Keratinocyte (primary cell): Measurements from ENCODE around the gene LPXN. TPM values are rescaled to one million over a fixed set of nuclear protein-coding genes. Genes with fewer than 3 reads are reported as not detected.

Experiments
- DNase-seq: peaks from one replicate; pipeline ENCODE4 v3.0.0-alpha.2; 2011; ENCODE audit warnings: low read depth, missing footprints, low spot score
- FAIRE-seq: peaks from 2 replicates; lab custom pipeline; 2011; peaks lifted over from hg19 to GRCh38; lab: Jason Lieb, UNC
- H2AFZ ChIP-seq: 2 replicates; pipeline ENCODE4 v1.6.0; 2012; ENCODE audit warnings: low read length, control low read depth, inconsistent platforms; ENCODE audit not compliant: control insufficient read depth
- H3K27ac ChIP-seq: 2 replicates; pipeline ENCODE4 v1.5.1; 2011; ENCODE audit warnings: low read length; ENCODE audit not compliant: control insufficient read depth, insufficient read depth
- H3K27me3 ChIP-seq: 3 replicates; pipeline ENCODE4 v1.6.0; 2011; ENCODE audit warnings: low read length; ENCODE audit not compliant: control insufficient read depth, insufficient read depth; ENCODE audit errors: extremely low read depth
- H3K36me3 ChIP-seq, 2 experiments: 2 replicates in 1 of 2; 3 replicates in 1 of 2; pipeline ENCODE4 v1.5.1; 2011; ENCODE audit warnings: low read length in 2 of 2, mild to moderate bottlenecking in 1 of 2; ENCODE audit not compliant: control insufficient read depth in 2 of 2, insufficient read depth in 2 of 2; ENCODE audit errors: extremely low read depth in 1 of 2
- H3K4me1 ChIP-seq: 3 replicates; pipeline ENCODE4 v1.5.1; 2011; ENCODE audit warnings: low read length; ENCODE audit not compliant: control insufficient read depth, insufficient read depth; ENCODE audit errors: extremely low read depth
- H3K4me2 ChIP-seq: 3 replicates; pipeline ENCODE4 v1.6.0; 2011; ENCODE audit warnings: low read depth, low read length; ENCODE audit not compliant: control insufficient read depth, insufficient read depth; ENCODE audit errors: extremely low read depth
- H3K4me3 ChIP-seq, 3 experiments: fragments of 200-600 bp in 1 of 3; sonication (generic) in 1 of 3; 2 replicates in 2 of 3; 3 replicates in 1 of 3; pipeline ENCODE4 v1.5.1; 2011 to 2016; ENCODE audit warnings: low read length in 3 of 3, mild to moderate bottlenecking in 3 of 3, control low read depth in 2 of 3, inconsistent platforms in 1 of 3, low read depth in 1 of 3, mixed read lengths in 1 of 3, mixed run types in 1 of 3, moderate library complexity in 1 of 3; ENCODE audit not compliant: control insufficient read depth in 2 of 3, insufficient read depth in 2 of 3; ENCODE audit errors: extremely low read depth in 1 of 3
- H3K79me2 ChIP-seq: 2 replicates; pipeline ENCODE4 v1.6.0; 2012; ENCODE audit warnings: low read length; ENCODE audit not compliant: control insufficient read depth, insufficient read depth
- H3K9ac ChIP-seq: 3 replicates; pipeline ENCODE4 v1.6.0; 2011; ENCODE audit warnings: low read length; ENCODE audit not compliant: control insufficient read depth, insufficient read depth; ENCODE audit errors: extremely low read depth
- H3K9me1 ChIP-seq: 3 replicates; pipeline ENCODE4 v1.6.0; 2011; ENCODE audit warnings: low read length; ENCODE audit not compliant: control insufficient read depth, insufficient read depth; ENCODE audit errors: extremely low read depth
- H3K9me3 ChIP-seq: 2 replicates; pipeline ENCODE4 v1.5.1; 2012; ENCODE audit warnings: low read depth, low read length; ENCODE audit not compliant: control insufficient read depth
- H4K20me1 ChIP-seq: 3 replicates; pipeline ENCODE4 v1.6.0; 2011; ENCODE audit warnings: low read length; ENCODE audit not compliant: control insufficient read depth, insufficient read depth; ENCODE audit errors: extremely low read depth
- EZH2 ChIP-seq: IDR thresholded peaks from one replicate; pipeline ENCODE4 v1.6.1; 2012; ENCODE audit warnings: inconsistent platforms, mild to moderate bottlenecking, low read length, moderate library complexity
- dilution Hi-C: fragments of 300-500 bp; cut with MboI; formaldehyde crosslinking; loops from one replicate; pipeline ENCODE4 v1.7.0; 2020; ENCODE audit warnings: low sequenced_read_pairs; ENCODE audit not compliant: extremely low pct_ligation_motif_present
- polyA plus RNA-seq, 5 experiments: library from polyadenylated mRNA; depleted of rRNA in 3 of 5; stranded (reverse) in 3 of 5; stranded (forward) in 1 of 5; unstranded in 1 of 5; fragments of >200 nt; gene quantifications; 1 replicate in 1 of 5; 2 replicates in 3 of 5; 3 replicates in 1 of 5; pipeline versions ENCODE4 v1.2.1 to v1.2.3, GENCODE V29; 2011 to 2012; ENCODE audit warnings: missing spikeins in 2 of 5, low read depth in 1 of 5, low replicate concordance in 1 of 5
- TF ChIP-seq, protein P1 (sequence below), 3 experiments: IDR thresholded peaks in 1 of 3; conservative IDR thresholded peaks in 1 of 3; optimal IDR thresholded peaks in 1 of 3; 2 replicates in 2 of 3; 3 replicates in 1 of 3; pipeline versions ENCODE3 to v1.5.1; 2011; ENCODE audit warnings: low read length in 3 of 3, mild to moderate bottlenecking in 3 of 3, moderate library complexity in 2 of 3, control low read depth in 1 of 3, inconsistent platforms in 1 of 3; ENCODE audit not compliant: insufficient read depth in 2 of 3; ENCODE audit errors: extremely low read depth in 1 of 3

The LPXN gene
- polyA plus RNA-seq, 1 donor (not counting 4 experiments of a cell fraction or from before 2014, with no cell fraction given) = 83.9 TPM

GRCh38 chr11:58490827-58491226 is 84.8 kb downstream of the LPXN start:
- no peaks in the 10 kb centered on the region for H3K9me1 ChIP-seq
- FAIRE-seq = no peak
- no peaks in the 10 kb centered on the region for H3K36me3 ChIP-seq
- peaks cover 3% of the 10 kb centered on the region for H3K4me1 ChIP-seq
- H2AFZ ChIP-seq = no peak overlapping the region
- TF ChIP-seq, protein P1, sequence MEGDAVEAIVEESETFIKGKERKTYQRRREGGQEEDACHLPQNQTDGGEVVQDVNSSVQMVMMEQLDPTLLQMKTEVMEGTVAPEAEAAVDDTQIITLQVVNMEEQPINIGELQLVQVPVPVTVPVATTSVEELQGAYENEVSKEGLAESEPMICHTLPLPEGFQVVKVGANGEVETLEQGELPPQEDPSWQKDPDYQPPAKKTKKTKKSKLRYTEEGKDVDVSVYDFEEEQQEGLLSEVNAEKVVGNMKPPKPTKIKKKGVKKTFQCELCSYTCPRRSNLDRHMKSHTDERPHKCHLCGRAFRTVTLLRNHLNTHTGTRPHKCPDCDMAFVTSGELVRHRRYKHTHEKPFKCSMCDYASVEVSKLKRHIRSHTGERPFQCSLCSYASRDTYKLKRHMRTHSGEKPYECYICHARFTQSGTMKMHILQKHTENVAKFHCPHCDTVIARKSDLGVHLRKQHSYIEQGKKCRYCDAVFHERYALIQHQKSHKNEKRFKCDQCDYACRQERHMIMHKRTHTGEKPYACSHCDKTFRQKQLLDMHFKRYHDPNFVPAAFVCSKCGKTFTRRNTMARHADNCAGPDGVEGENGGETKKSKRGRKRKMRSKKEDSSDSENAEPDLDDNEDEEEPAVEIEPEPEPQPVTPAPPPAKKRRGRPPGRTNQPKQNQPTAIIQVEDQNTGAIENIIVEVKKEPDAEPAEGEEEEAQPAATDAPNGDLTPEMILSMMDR (optimal IDR thresholded peaks at IDR 0.05 in 1 of 3, IDR thresholded peaks at IDR 0.05 in 1 of 3, conservative IDR thresholded peaks at IDR 0.05 in 1 of 3; ENCODE audit: extremely low read depth in 1 of 3, insufficient read depth in 2 of 3, low read length in 3 of 3) = no peak
- no peak for TF ChIP-seq EZH2
- dilution Hi-C loops = no loop called here
- no peaks in the 10 kb centered on the region for H4K20me1 ChIP-seq
- H3K4me2 ChIP-seq = no peak overlapping the region
- no peaks in the 10 kb centered on the region for H3K79me2 ChIP-seq
- no peaks in the 10 kb centered on the region for H3K27me3 ChIP-seq
- H3K4me3 ChIP-seq = no peak overlapping the region
- no peak overlapping the region for H3K9ac ChIP-seq
- no peak overlapping the region for H3K27ac ChIP-seq
- no peaks in the 10 kb centered on the region for H3K9me3 ChIP-seq
- no peak for DNase-seq

GRCh38 chr11:58487170-58487569 is 88.5 kb downstream of the LPXN start:
- H3K9me3 ChIP-seq = no peaks in the 10 kb centered on the region
- H3K27me3 ChIP-seq = no peaks in the 10 kb centered on the region
- TF ChIP-seq, protein P1 (optimal IDR thresholded peaks at IDR 0.05 in 1 of 3, IDR thresholded peaks at IDR 0.05 in 1 of 3, conservative IDR thresholded peaks at IDR 0.05 in 1 of 3; ENCODE audit: extremely low read depth in 1 of 3, insufficient read depth in 2 of 3, low read length in 3 of 3) = no peak
- TF ChIP-seq EZH2 = no peak
- H2AFZ ChIP-seq = no peak overlapping the region
- no peak overlapping the region for H3K27ac ChIP-seq
- no peaks in the 10 kb centered on the region for H4K20me1 ChIP-seq
- no peak overlapping the region for H3K4me3 ChIP-seq
- dilution Hi-C loops = no loop called here
- no peaks in the 10 kb centered on the region for H3K9me1 ChIP-seq
- DNase-seq (no peak), FAIRE-seq (no peak)
- no peak overlapping the region for H3K9ac ChIP-seq
- H3K4me1 ChIP-seq = no peaks in the 10 kb centered on the region
- H3K36me3 ChIP-seq = no peaks in the 10 kb centered on the region
- no peak overlapping the region for H3K4me2 ChIP-seq
- no peaks in the 10 kb centered on the region for H3K79me2 ChIP-seq
